MM.1S (cell line): ENCODE results near the gene WDFY3.

Experiments used
- DNase-seq: peaks from one replicate; pipeline ENCODE4 v3.0.0-alpha.2; 2015
- H2AFZ ChIP-seq: fragments of 300-600 bp; sonication (generic); 2 replicates; pipeline ENCODE4 v1.6.0; 2016; ENCODE audit warnings: antibody characterized with exemption, low read length
- H3F3A ChIP-seq: fragments of 300-600 bp; sonication (generic); 2 replicates; pipeline ENCODE4 v1.6.1; 2016; ENCODE audit warnings: mild to moderate bottlenecking, antibody characterized with exemption, low read length, moderate library complexity, mixed read lengths; ENCODE audit not compliant: insufficient read depth
- H3K27ac ChIP-seq: fragments of 300-600 bp; sonication (generic); 2 replicates; pipeline ENCODE4 v1.5.1; 2016; ENCODE audit warnings: mild to moderate bottlenecking, low read length
- H3K27me3 ChIP-seq: fragments of 300-600 bp; sonication (generic); replicated peaks from 2 replicates; pipeline ENCODE4 v1.6.0; 2016; ENCODE audit warnings: low read length; ENCODE audit not compliant: insufficient read depth
- H3K36me3 ChIP-seq: fragments of 300-600 bp; sonication (generic); replicated peaks from 2 replicates; pipeline ENCODE4 v1.6.1; 2016; ENCODE audit warnings: mild to moderate bottlenecking, low read length, mixed read lengths; ENCODE audit not compliant: insufficient read depth
- H3K4me1 ChIP-seq: fragments of 300-600 bp; sonication (generic); 2 replicates; pipeline ENCODE4 v1.6.1; 2016; ENCODE audit warnings: low read length, mixed read lengths
- H3K4me2 ChIP-seq: fragments of 300-600 bp; sonication (generic); 2 replicates; pipeline ENCODE4 v1.6.0; 2016; ENCODE audit warnings: low read depth, low read length
- H3K4me3 ChIP-seq: fragments of 300-600 bp; sonication (generic); 2 replicates; pipeline ENCODE4 v1.5.1; 2016; ENCODE audit warnings: low read length, mixed read lengths
- H3K79me2 ChIP-seq: fragments of 300-600 bp; sonication (generic); 2 replicates; pipeline ENCODE4 v1.6.1; 2016; ENCODE audit warnings: mixed run types, low read length, mixed read lengths
- H3K9ac ChIP-seq: fragments of 300-600 bp; sonication (generic); 2 replicates; pipeline ENCODE4 v1.6.1; 2016; ENCODE audit warnings: low read length, mixed read lengths
- H3K9me2 ChIP-seq: fragments of 300-600 bp; sonication (generic); replicated peaks from 2 replicates; pipeline ENCODE4 v1.6.1; 2016; ENCODE audit warnings: mild to moderate bottlenecking, low read length, mixed read lengths; ENCODE audit not compliant: insufficient read depth
- H3K9me3 ChIP-seq: fragments of 300-600 bp; sonication (generic); replicated peaks from 2 replicates; pipeline ENCODE4 v1.6.1; 2016; ENCODE audit warnings: mild to moderate bottlenecking, low read length, mixed read lengths; ENCODE audit not compliant: insufficient read depth
- H4K20me1 ChIP-seq: fragments of 300-600 bp; sonication (generic); 2 replicates; pipeline ENCODE4 v1.6.1; 2016; ENCODE audit warnings: mild to moderate bottlenecking, low read length, moderate library complexity, mixed read lengths; ENCODE audit not compliant: insufficient read depth
- EZH2 ChIP-seq: fragments of 300-600 bp; sonication (generic); optimal IDR thresholded peaks from 2 replicates; pipeline ENCODE3; 2017; ENCODE audit warnings: low read depth, mild to moderate bottlenecking, antibody characterized with exemption, low read length, mixed read lengths
- EZH2phosphoT487 ChIP-seq: fragments of 300-600 bp; sonication (generic); IDR thresholded peaks from 2 replicates; pipeline ENCODE4 v1.6.1; 2018; ENCODE audit warnings: antibody characterized with exemption, low read length
- TF ChIP-seq, protein P1 (sequence below): fragments of 300-600 bp; sonication (generic); IDR thresholded peaks from 2 replicates; pipeline ENCODE4 v1.5.1; 2016; ENCODE audit warnings: antibody characterized with exemption, low read length, mixed read lengths

WDFY3 gene

DNA sequence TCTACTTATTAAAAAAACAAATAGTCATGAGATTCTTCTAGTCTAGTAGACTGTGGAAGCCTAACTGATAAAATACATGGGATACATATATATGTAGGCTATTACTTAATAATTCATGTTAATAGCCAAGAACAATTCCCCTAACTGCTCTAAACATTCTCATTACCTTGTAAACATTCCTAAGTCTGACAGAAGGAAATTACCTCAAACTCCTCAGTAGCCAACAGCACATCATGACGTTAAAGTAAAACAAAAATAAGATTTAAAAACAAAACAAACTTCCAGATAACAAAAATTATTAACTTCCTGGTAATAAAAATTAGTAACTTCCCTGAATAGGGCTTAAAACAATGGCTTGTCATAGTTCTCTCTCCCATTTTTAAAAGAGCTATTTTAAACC, 109.2 kb downstream of the WDFY3 start:
- H4K20me1 ChIP-seq = no peaks in the 10 kb centered on the region
- no peak overlapping the region for H3K9ac ChIP-seq
- no peak overlapping the region for H3K27ac ChIP-seq
- no peaks in the 10 kb centered on the region for H3K9me2 ChIP-seq
- H3K9me3 ChIP-seq = no peaks in the 10 kb centered on the region
- H3K4me2 ChIP-seq = no peak overlapping the region
- H3K4me1 ChIP-seq = no peaks in the 10 kb centered on the region
- no peak overlapping the region for H2AFZ ChIP-seq
- H3K79me2 ChIP-seq = no peaks in the 10 kb centered on the region
- no peaks in the 10 kb centered on the region for H3F3A ChIP-seq
- DNase-seq = no peak
- H3K4me3 ChIP-seq = no peak overlapping the region
- H3K27me3 ChIP-seq = no peaks in the 10 kb centered on the region
- TF ChIP-seq, protein P1, sequence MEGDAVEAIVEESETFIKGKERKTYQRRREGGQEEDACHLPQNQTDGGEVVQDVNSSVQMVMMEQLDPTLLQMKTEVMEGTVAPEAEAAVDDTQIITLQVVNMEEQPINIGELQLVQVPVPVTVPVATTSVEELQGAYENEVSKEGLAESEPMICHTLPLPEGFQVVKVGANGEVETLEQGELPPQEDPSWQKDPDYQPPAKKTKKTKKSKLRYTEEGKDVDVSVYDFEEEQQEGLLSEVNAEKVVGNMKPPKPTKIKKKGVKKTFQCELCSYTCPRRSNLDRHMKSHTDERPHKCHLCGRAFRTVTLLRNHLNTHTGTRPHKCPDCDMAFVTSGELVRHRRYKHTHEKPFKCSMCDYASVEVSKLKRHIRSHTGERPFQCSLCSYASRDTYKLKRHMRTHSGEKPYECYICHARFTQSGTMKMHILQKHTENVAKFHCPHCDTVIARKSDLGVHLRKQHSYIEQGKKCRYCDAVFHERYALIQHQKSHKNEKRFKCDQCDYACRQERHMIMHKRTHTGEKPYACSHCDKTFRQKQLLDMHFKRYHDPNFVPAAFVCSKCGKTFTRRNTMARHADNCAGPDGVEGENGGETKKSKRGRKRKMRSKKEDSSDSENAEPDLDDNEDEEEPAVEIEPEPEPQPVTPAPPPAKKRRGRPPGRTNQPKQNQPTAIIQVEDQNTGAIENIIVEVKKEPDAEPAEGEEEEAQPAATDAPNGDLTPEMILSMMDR = no peak
- TF ChIP-seq EZH2 = no peak
- TF ChIP-seq EZH2phosphoT487 = no peak
- H3K36me3 ChIP-seq = no peaks in the 10 kb centered on the region

DNA sequence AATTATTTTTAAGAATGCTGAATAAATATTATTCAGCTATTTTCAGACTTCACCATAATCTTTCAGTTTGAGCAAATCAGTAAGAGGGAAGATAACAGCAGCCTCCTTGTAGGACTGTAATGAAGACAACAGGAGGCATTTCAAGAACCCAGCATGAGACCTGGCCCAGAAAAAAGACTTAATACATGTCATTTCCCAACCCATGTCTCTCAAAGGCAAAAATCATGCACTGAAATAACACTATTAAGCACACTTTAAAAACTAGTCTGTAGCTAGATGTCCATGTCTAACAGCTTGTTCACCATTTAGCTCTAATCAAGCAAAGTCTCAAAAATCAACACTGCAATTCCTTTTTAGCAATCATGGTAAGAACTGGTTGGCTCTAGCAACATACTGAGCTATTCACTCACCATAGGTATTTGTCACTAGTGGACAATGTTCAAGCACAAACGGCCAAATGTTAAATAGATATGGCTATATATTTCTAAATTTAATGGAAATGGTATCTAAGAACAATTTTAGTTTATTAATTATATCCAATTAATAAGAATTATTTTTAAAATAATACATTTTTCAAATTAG, 109.9 kb downstream of the WDFY3 start:
- no peak for TF ChIP-seq EZH2
- TF ChIP-seq EZH2phosphoT487 = no peak
- TF ChIP-seq, protein P1 = no peak
- Histone ChIP-seq H4K20me1 (no peaks in the 10 kb centered on the region), H3K27ac (no peak overlapping the region), H3K9ac (no peak overlapping the region), H3F3A (no peaks in the 10 kb centered on the region), H3K9me3 (no peaks in the 10 kb centered on the region), H3K27me3 (no peaks in the 10 kb centered on the region), H3K9me2 (no peaks in the 10 kb centered on the region), H3K4me1 (no peaks in the 10 kb centered on the region), H3K4me3 (no peak overlapping the region), H3K4me2 (no peak overlapping the region), H2AFZ (no peak overlapping the region), H3K36me3 (no peaks in the 10 kb centered on the region), H3K79me2 (no peaks in the 10 kb centered on the region)
- DNase-seq = no peak

DNA sequence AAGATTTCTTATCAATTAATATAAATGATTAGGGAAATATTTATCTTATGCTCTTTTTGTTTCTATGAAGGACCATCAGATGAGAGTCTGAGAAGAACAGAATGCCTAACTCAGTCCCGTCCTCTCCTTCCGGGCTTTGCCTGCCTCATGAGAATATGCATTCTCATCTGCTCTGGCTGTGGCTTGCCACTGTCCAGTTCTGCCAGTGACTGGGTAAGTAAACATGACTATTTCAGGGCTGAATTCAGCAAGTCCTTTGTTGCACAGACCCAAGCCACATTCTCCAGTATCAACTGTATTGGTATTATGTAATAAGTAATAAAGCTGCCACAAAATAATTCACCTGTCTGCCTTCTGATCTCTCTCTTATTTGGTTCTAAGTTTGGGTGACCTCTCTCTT, 110.7 kb downstream of the WDFY3 start:
- Histone ChIP-seq H3K27me3 (no peaks in the 10 kb centered on the region), H3K79me2 (no peaks in the 10 kb centered on the region), H3K4me2 (no peak overlapping the region), H3F3A (no peaks in the 10 kb centered on the region), H3K9me2 (no peaks in the 10 kb centered on the region), H3K27ac (no peak overlapping the region), H3K36me3 (no peaks in the 10 kb centered on the region), H3K9ac (no peak overlapping the region), H3K4me3 (no peak overlapping the region), H4K20me1 (no peaks in the 10 kb centered on the region), H2AFZ (no peak overlapping the region), H3K4me1 (no peaks in the 10 kb centered on the region), H3K9me3 (no peaks in the 10 kb centered on the region)
- no peak for DNase-seq
- no peak for TF ChIP-seq EZH2
- TF ChIP-seq, protein P1 = no peak
